NCI-H2107 (cell line): ENCODE measurements around the gene MED27.

Experiments used
- DNase-seq: peaks from one replicate; lab custom pipeline; 2025; lab: John Stamatoyannopoulos, UW

Gene MED27

DNA sequence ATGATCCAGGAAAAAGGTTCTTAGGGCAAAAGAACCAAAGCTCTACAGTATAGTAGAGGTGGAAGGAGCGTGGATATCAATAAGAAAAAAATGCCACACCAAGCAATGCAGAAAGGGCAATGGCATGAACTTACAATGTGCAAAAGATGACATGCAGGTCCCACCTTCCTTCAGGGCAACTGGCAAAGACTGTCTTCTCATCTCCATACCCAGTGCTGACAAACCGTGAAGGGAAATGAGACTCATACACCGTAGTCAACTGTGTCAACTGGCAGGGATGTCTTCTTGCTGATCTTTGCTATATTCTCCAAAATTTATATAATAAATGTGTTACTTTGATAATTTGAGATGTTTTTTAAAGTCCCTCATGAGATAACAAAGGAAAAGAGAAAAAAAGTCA lies 36.0 kb downstream of the MED27 start:
- DNase-seq = no peak

DNA sequence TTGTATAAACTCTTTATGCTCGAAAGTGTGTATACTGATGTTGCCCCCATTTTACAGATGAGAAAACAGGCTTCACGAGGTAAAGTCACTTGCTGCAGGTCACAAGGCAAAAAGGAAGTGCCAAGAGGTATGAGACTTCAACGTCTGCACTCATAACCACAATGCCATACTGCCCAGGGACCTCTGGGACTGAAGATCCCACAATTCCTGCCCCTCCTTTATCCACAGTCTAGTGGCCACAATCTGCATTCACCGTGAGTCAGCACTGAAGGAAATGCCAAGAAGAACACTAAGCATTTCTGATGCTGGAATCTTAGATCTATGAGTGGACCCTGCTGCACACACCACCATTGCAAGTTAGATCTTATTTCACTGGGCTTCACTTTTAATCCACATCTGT lies 37.3 kb downstream of the MED27 start:
- DNase-seq = no peak

DNA sequence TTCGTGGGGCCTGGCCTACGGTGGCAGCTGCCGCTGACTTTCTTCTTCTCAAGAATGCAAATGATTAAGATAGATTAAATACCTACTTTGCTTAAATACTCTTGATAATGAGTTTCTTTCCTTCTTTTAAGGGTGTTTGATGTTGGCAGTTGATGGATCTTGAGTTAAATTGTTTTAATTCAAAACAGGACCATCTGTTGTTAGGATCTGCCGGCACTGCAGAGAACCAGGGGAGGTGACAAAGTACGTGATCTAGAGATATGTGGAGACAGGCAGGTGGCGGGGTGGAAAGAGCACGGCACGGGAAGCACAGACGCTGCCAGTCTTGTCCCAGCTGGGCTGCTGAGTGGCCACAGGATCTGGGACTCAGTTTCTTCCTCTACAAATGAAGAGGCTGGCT lies 37.9 kb downstream of the MED27 start:
- DNase-seq = no peak

DNA sequence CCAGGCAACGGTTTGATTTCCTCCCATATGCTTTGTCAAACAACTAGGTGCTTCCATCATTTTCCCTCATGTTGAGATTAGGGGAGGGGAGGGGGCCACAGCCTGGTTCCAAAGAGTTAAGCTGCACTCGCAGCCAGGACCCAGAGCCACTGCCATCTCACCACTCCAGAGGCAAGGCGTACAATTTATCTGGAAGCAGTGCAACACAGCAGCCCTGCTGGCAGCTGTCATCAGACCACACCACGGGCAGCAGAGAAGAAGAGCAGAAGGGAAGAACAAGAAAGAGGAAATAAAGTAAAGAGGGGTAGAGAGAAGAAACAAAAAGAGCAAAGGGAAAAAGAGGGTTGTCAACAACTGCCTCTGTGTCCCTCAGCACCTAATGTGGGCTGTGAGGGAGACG lies 38.9 kb downstream of the MED27 start:
- DNase-seq = no peak

- DNase-seq = no peak
Observed at GRCh38 chr9:132040246-132040645, 39.4 kb downstream of the MED27 start.

- DNase-seq = no peak
Observed at GRCh38 chr9:132039284-132039683, 40.4 kb downstream of the MED27 start.

DNA sequence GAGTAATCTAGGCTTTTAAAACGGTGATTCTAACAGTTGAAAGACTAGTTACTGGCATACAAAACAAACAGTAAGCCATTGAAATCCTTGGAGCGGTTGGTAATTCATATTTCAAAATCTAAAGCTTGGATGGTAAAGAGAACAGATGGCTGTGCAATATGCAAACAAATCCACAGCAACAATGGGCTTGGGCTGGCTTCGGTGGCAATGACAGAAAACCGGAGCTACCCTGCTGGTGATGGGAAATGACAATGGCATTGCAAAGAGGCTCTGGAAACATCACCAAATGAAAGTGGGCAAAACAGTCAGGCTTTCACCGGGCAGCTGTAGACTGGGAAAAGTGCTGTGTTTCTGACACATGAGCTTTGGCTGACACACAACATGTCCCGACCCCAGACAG lies 42.2 kb downstream of the MED27 start:
- DNase-seq = no peak

DNA sequence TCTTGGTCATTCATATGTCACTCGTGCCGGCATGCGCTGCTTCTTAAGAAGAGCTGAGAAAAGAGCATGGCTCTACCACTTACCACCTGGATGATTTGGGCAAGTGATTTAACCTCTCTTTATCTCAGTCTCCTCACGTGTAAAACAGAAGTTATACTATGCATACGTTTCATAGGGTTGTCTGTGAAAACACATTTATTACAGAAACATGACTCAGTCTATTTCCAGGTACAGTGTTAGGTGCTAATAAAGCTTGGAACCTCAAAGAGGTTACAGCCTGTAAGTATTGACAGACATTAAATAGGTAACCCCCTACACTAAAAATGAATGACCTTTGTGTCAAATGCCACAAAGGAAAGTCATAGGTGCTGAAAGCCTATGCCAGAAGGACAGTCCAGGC lies 43.1 kb downstream of the MED27 start:
- DNase-seq = no peak

DNA sequence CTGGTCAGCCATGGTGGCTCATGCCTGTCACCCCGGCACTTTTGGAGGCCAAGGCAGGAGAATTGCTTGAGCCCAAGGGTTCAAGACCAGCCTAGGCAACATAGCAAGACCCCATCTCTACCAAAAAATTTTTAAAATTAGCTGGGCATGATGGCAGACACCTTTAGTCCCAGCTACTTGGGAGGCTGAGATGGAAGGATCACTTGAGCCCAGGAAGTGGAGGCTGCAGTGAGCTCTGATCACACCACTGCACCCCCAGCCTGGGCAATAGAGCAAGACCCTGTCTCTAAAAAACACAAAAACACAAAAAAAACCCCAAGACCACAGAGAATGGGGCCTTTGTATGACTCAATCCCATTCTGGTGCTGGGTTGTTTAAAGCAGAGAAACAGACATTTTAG lies 44.0 kb downstream of the MED27 start:
- no peak for DNase-seq

DNA sequence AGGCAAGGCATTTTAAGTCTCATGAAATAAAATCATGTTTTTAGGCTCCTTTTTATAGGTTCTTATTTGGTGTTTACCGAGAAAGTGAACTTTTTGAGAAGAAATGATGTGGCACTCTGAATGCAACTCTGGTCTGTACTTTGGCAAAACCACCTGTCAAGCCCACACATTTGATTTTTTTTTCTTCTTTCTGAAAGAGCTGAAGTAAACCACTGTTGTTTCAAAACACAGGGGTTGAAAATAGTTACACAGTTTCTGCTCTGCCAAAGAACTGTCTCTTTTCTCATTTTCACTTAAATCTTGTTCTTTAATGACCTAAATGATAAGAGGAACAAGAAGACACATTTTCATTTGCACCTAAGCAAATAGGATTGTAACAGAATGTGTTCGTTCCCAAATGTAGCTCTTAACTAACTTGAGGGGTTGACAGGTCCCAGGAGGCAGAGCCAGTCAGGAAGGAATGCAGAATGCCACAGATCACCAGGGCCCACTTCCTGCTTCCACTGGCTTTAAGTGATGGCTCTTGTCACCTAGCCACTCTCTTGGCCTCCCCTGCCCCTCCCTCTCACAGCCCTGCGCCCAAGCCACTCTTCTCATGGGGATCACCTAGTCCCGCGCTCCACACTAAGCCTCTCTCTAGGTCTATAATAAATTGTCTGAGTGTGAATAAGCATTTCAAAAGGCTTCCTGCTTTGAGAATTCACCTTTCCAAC lies 47.3 kb downstream of the MED27 start:
- no peak for DNase-seq

DNA sequence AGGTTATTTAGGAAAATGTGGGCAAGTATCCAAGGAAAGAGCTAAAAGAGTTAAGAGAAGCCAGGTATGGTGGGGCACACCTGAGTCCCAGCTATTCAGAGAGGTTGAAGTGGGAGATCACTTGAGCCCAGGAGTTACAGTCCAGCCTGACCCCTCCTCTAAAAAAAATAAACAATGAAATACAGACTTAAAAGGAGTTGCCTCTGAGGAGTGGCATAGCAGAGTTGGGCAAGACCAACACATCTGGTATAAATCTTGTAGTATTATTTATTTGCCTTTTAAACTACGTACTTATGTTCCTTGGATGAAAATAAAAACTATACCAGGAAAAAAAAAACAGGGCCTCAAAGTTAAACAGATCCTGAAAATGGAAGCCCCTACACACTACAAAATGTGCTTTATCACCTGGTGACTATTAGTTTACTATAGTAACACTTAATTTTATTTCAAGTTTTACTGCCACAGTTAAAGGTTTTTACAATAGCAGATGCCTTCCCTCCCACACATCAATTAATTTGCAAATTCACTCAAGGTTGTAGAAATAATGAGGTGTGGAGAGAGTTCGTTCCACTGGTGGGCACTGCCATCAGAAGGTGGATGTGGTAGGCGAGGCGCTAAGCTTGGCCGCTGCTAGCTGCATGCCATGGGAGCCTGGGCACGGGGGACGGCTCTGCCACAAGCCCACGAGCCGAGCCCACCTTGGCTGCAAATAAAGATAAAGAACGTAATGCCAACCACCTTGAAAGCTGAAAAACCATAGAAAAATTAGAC lies 48.0 kb downstream of the MED27 start:
- DNase-seq = no peak

DNA sequence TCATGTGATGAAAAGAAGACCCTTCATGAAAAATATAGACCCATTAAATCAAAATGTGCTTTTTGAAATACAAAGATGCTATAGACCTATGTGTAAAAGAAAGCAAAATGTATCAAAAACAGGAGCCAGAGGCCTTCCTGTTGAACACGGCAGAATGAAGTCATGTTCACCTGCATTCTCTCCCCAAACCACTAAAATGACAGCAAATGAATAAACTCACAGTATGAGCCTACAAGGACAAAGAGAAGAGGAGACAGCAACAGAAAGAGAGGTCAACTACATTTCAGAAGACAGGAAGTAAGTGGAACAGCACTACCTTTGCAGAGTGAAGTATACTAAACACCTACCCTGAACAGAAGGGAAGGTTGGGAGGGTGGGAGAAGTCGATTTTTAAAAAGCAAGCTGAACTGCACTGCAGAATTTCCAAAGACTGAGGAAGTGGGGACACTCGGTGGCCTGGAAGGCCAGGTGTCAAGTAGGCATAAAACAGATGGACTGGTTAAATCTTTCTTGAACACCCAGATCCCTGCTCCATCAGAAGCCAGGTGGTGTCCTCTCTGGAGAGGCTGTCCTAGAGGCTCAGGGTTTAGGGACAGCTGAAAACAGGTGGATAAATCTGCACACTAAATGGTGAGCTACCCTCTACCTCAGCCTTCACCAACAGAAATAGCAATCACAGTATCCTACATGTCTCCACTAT lies 48.9 kb downstream of the MED27 start:
- no peak for DNase-seq

GRCh38 chr9:132027752-132028663 lies 51.7 kb downstream of the MED27 start:
- no peak for DNase-seq

DNA sequence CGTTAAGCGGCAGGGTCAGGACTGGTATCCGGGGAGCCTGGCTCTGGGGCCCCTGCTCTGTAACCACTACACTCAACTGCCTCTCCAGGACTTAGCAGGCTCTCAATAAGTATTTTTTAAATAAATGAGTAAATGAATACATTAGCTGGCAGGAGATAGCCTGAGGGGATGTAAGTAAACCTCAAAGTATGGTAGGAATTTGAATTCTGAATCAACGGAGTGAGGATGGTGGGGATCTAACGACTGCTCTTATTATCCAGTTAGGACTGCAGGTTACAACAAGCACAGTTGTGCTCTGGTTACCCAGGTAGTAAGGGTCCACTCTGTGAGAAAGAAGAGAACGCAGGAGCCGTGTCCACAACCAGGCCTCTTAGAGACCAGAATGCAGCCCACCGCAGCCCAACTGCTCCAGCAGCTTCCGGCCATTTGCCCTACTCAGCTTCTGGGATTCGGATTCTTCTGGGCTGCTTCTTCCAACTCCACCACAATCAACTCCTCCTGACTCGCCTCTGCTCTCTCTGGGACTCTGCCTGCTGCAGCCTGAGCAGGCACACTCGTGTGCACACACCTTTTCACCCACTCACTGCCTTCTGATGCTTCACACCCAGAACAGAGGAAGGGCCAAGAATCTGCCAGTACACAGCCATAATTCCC lies 52.6 kb downstream of the MED27 start:
- no peak for DNase-seq

GRCh38 chr9:132025766-132026165 lies 53.9 kb downstream of the MED27 start:
- DNase-seq = no peak

- DNase-seq = no peak
Observed at GRCh38 chr9:132024589-132024988, 55.1 kb downstream of the MED27 start.

- no peak for DNase-seq
Observed at GRCh38 chr9:132023419-132024180, 56.1 kb downstream of the MED27 start.

- DNase-seq = no peak
Observed at GRCh38 chr9:132020820-132021510, 58.7 kb downstream of the MED27 start.

GRCh38 chr9:132020272-132020671 lies 59.4 kb downstream of the MED27 start:
- DNase-seq = no peak

GRCh38 chr9:132019702-132020101 lies 60.0 kb downstream of the MED27 start:
- no peak for DNase-seq
